NOMO-1 (cell line): ENCODE measurements around the gene TMEM154.

ENCODE experiments used
- DNase-seq, 2 experiments: peaks; one replicate each; lab custom pipeline; 2025; ENCODE audit not compliant: unreplicated experiment in 2 of 2; lab: John Stamatoyannopoulos, UW

TMEM154 gene

DNA sequence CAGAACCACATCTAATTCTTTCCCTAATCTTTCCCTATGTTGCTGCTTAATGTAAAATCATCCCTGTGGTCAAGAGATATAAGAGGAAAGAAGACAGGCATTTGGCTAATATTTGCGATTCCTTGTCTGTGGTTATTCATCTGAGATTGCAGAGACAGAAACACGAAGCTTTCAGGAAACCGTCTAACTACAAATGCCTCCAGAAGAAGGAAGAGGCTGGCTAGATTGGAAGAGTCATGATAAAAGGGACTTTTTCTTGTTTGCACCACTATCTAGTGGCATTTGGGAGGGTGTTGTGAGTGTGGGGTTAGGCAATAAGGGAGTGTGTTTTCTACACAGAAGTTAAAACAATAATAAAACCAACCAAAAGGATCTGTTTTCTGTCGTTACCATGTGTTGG lies 43.9 kb downstream of the TMEM154 start:
- no peak for DNase-seq

DNA sequence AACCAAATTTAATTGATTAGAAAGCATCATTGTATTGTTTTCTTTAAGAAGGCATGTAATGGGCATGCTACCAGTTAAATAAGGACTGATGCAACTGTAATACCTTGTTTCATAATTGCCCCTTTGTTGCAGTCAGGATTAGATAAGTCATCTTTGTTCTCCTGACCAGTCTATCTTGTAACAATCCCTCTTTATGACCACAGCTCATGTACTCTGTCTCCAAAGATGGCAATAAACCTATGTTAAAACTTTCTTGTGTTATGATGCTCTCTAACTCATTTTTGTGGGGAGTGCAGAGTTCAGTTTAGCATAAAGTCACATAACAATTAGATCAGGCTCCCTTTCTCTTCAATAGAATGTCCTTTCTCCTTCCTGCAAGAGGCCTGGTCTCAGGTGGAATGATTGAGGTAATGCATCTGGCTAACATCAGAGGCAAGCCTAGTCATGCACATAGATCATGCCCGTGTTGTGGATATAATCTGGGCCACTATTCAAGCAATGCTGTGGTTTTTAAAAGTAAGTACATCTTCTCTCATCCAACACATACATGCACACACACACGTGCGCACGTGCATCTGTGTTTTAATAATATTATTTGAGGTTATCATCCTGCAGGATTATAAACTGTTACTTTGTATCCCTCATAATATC lies 45.6 kb downstream of the TMEM154 start:
- DNase-seq: no peak

DNA sequence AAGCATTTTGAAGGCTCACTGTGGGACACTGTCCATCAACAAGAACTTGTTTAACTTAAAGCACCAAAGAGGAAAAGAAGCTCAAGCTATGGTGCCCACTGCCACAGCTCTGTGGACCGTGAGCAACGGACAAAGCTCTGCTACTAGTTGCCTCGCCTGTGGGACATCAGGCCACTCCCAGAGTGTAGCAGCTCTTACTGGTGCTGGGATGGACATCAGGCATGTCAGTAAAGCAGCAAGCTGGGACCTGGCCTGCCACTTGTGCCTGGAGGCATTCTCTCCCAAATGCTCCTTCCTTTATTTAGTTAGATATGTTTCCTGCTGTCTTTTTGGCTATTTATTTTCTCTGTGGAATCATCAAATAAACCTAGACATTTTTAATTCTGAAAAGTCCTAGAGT lies 46.7 kb downstream of the TMEM154 start:
- no peak for DNase-seq

DNA sequence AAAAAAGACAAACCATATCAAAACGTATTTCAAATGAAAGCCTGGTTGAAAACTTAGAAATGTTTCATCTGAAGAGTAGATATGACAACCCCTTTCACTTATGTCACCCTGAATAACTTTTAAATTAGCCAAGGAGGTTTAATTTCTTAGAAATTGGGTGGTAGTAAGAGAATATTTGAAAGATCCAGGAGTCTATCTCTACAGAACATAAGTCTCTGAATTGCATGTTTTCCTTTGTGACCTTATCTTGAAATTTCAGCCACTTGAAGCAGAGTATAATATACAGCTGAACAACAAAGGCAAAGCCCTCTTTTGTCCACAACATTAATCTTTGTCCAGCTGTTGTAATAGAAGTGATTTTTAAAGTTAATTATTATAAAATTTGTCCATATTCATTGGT lies 49.5 kb downstream of the TMEM154 start:
- no peak for DNase-seq

DNA sequence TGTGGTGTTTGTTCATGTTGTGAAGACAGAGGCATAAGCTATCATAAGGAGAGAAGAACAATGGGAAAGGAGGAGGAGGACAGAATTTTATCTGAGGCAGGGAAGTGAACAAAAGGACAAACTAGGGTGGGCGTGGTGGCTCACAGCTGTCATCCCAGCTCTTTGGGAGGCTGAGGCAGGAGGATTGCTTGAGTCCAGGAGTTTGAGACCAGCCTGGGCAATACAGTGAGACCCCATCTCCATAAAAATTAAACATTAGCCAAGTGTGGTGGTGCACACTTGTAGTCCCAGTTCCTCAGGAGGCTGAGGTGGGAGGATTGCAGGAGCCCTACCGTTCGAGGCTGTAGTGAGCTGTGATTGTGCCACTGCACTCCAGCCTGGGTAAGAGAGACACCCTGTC lies 49.9 kb downstream of the TMEM154 start:
- DNase-seq: no peak

DNA sequence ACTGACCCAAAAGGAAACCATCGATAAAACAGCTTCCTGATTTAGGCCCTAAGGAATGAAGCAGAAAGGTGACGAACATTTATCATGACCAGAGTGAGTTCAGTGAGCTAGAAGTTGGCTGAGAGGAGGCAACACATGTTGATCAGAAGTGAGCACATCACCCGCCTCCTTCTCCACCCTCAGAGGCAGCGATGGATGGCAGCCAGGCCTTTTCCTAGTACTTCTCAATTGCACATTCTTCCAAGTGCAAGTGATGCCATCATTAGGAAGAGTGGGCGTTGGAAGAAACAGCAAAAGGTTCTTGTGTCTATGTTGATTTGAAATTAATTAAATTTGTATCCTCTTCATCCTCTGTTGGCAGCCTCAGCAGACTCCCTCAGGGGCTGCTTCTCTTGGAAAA lies 51.7 kb downstream of the TMEM154 start:
- DNase-seq: no peak

DNA sequence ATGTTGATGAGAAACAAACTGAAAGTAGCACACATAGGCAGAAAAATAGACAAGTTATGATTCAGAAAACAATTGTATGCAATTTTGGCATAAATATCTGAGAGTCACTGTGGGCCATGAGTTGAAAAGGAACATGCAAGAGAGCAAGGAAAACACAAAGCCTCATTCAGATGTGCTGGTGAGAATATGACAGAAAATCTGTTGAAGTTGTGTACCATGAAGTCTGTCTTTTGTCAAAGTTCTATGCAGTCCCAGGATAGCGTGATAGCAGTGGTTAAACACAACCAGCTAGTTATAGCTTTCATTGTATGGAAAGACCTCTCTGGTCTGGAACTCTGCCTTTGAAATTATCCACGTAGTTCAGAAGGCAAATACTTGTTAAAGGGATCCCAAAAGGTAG lies 53.0 kb downstream of the TMEM154 start:
- no peak for DNase-seq

DNA sequence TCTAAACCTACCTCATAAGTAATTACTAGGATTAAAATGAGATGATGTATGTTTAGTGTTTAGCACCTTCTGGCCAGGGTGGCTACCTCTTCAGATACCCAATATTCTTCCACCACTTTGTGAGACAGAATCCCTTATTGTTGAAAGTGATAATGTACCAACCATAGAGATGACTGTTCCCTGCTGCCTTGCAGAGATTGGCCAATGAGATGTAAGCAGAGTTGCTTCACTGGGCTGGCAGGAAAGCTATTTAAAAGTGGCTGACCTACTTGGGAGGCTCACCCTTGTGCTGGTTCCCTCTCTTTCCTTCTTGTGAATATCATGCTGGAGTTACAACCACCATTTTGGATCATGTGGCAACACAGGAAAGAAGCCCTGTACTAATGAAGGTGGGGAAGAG lies 58.9 kb downstream of the TMEM154 start:
- DNase-seq: no peak

DNA sequence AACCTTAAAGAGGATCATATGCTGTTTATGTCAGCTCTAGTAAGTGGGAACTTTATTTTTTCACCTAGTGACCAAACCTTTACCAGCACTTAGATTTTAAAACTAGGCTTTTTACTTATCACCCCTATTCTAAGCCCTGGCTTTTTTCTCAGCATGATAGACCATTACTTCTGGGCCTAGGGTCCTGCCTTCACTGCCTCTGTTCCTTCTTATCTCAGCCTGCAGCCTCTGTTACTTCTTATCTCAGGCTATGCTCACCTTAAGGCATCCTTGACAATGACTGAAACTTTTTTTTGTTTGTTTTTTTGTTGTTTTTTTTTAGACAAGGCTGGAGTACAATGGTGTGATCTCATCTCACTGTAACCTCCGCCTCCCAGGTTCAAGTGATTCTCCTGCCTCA lies 59.6 kb downstream of the TMEM154 start:
- no peak for DNase-seq

DNA sequence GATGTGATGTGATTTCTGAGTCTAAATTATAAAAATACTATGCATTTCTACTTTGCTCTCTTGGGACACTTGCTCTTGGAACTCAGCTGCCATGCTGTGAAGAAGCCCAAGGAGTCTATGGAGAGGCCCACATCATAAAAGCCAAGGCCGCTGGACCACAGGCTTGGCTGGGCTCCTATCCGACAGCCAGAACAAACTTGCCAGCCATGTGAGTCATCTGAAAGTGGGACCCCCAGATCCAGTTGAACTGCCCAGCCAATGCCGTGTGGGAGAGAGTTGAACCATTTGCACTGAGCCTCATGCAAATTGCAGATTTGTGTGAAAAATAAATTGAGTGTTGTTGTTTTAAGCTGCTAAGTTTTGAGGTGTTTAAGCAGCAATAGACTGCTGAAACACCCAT lies 60.2 kb downstream of the TMEM154 start:
- no peak for DNase-seq

DNA sequence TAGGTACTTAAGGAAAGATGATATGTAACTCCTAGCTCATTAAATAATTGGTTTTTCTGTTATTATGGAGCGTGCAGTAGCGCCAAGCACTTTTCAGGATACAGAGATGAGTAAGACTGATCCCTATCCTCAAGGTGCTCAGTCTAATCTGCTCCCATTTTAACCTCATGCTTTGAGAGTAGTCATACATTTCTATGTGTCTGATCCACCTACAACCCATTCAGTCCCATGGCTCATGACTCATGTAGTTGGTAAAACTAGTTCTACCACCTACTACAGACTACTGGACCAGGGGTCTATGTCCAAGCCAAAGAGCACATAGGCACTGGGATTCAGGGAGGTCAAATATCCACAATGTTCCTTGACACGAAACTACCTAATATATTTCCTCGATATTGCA lies 60.8 kb downstream of the TMEM154 start:
- no peak for DNase-seq

DNA sequence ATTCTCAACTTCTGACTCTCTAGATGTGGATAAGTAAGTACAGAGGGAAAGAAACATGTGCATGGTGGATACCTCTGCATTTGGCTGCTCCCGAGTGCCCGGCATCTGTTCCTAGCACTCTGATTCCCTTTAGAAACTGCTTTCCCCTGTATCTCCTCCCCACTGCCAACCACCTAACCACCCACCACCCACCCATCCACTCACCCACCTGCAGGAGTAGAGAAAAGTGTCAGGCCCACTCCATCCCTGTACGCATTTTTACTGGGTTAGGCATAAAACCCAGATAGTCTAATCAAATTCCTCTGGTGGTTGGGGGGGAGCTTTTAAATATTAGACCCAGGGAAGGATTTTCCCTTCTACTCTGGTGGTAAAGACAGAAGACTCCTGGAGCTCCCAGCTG lies 63.0 kb downstream of the TMEM154 start:
- DNase-seq: no peak

DNA sequence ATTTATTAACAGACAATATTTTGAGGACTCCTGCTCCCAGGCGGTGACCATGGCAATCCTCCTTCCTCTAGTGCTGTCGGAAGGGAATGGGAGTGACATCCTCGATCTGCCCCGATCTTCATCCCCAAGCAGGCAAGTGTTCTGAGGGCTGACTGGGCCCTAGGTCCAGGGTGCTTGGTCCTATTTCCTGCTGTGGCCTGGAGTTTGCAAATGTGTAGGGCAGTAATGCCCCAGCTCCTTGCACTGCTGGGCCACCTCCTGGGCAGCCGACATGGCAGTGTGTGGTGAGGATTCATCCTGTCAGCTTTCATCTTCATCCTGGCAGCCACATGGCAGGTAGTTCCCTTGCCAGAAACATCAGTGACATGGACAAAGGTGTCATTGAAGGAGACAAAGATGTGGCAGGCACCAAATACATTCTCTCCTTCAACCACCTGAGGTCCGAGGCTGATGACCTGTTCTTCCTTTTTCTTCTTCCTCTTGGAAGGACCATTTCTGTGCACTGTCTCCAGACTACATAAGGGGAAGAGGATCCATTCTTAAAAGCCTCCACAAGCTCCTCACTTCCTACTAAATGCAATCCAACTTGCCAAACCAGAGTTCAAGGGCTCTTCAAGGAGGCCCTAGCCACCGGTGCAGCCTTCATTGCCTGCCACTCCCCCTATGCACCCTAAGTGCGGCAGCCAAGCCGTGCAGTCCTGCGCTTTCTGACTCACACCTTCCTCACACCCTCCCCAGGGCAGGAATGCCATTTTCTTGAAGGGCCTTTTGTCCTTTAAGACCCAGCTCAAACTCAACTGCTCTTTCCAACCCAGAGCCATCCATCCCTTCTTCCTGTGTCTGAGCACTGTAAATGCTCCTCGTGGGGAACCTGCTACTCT lies 65.7 kb downstream of the TMEM154 start:
- DNase-seq: no peak

DNA sequence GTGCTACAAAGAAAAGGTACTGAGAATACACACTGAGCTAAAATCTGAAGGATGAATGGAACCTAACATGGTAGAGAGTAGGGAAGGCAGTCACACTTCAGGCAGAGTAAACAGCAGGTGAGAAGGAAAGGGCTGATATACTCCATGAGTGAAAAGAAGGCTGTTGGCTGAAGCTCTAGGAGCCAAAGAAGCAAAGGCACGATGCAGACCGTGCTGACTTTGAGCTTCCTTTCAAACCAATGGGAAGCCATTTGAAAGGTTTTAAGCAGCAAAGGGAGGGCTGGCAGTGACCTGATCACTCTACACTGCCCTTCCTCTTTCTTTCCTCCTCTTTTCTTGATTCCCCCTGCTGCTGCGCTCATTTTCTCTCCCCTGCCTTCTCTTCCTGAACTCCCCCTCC lies 66.4 kb downstream of the TMEM154 start:
- DNase-seq: no peak

DNA sequence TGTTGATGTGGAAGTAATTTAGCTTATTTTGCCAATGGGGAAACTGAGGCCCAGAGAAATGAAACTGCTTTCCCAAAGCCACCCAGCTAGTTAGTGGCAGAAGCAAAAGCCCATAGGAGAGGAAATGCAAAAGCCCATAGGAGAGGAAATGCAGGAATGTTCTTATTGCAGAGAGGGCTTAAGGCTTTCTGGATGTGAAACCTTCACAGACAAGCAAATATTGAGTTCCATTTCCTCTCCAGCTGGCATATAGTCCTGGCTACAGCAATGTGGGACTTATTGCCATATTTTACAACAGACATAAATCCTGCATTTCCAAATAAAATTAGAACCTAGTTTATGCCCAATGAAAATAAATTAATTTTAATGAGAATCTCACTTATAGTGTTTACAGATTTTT lies 69.7 kb downstream of the TMEM154 start:
- DNase-seq: no peak

DNA sequence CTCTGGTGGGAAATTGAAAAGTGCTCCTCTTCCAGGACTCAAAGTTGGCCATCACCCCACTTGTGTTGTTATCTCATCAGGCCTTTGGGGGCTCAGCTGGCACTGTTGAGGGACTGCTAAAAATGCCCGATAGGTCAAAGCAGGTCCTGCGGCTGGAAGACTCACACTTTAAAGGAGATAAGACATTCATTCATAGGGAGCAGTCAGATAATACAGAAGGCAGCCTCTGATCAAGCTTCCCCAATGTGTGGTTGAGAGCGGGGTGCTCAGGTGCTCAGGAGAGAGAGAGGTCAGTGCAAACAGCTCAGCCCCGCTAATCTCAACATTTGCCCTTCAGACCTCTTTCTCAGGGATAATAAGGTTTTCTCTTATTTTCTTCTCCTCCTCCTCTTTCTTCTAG lies 70.3 kb downstream of the TMEM154 start:
- no peak for DNase-seq

DNA sequence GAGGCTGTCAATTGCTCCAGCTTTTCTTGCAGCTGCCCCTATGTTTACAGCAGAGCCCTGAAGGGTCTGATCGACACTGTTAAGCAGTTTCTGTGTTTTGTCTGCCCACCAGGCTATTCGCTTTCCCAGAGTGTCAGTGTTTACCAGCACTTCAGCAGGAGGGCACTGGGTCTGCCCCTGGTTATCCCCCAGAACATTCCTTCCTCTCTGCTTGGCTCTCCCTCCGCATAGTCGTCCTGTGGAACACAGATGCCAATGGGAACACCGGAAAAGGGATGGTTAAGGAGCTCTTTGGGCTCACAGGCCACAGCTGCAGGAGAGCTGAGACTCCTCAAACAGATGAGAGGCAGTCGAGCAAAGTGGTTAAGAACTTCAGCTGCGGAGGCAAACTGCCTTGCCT lies 72.6 kb downstream of the TMEM154 start:
- no peak for DNase-seq

DNA sequence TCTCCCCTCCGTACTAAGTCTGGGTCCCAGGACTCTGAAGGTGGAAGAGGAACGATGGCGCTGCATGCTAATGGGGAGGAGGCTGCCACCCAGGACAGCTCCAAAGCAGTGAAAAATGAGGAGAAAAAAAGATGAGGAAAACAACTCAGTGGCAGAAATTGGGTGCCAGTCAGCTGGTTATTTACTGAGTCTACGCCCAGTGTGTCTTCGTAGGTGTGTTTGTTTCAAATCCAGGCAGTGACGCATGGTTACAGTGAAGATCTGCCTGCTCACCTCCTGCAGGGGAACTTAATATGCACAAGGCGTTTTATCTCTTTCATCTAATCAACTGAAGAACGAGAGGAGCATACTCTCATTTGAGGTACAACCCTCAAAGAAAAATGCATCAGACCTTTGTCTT lies 73.0 kb downstream of the TMEM154 start:
- no peak for DNase-seq

DNA sequence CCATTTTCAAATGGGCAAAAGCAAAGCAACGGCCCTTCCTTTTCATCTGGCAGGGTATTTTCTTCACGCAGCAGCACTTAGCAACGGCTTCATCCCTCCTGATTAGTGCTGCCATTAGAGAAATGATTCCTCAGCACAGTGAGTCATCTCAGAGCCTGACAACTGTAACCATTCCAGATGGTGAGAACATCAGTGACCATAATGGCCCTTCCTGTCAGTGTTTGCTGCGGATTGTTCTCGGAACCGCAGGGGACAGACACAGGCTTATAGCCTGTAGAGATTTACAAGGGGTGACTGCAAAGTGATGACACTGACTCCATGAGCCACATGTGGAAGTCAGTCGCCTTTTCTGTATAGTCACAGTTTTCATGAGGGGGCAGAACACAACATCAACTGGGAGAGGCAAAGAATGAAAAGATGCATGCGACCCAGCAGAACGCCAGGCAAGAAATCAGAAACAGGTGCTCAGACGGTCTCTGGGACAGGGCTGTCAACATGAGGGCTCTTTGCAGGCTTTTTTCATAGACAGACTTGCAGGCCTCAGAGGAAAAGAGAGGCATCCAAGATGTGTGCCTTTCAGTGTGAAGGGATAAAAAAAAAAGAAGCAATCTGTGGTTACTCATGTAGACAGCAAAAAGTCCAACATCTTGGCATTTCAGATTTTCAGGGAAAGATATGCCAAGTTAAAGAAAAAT lies 74.0 kb downstream of the TMEM154 start:
- DNase-seq: no peak

DNA sequence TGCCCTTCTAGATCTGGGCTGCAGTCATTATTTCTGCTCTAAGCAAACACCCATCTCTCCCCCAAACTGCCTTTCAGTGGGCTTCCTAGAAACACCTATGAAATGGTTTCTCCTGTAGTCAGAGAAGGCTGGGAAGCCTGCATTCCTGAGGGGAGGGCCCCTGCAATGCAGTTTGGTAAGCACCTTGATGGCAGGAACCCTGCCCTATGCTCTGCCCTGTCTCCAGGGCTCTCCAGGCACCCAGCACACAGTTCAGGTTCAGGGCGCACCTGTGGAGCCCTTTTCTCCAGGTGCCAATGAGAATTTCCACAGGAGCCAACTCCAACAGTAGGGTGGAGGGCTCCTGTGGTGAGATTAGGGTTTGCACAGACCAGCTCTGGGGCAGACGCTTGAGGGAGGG lies 74.8 kb downstream of the TMEM154 start:
- DNase-seq: no peak

DNA sequence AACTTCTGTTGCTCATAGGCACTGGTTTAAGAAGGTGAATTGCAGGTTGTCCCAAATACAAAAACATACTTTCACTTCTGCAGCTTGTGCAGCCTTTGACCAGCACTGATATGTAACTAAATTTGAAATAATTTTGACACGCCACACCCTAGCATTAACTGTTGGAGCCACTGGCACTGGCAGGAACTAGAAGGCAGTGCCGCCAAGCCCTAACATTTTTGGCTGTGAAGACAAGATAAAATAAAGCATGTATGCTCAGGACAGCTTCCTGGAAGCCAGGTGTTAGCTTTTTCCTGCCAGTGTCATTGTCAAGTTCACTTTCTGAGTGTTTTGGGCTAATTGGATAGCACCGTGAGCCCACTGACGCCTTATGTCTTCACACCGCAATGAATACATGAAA lies 78.6 kb downstream of the TMEM154 start:
- DNase-seq: no peak

DNA sequence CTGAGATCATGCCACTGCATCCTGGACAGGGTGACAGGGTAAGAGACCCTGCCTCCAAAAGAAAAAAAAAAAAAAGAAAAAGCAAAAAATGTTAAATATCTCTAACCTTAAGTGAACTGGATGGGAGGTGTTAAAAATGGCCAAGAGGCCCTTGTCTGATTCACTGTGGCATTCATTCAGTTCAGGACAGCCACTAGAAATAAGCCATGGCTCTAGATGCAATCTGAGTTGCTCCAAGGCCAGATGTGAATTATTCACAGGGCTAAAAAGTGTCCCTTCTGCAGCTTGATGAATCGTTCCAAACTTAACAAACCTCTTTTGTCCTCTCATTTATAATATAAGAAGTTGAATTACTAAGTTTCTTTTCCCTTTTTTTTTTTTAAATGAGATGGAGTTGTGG lies 80.2 kb downstream of the TMEM154 start:
- no peak for DNase-seq
